ENCODE data around the gene SHROOM3.
"Not testable (repeated sequence)": the region's sequence is repeated elsewhere in the genome, so short reads cannot be mapped to it uniquely, and the experiment has no call there.

GRCh38 chr4:76423159-76423558 is 11.9 kb upstream of the SHROOM3 start:
- not testable (repeated sequence) for TF ChIP-seq CTCF, POLR2AphosphoS5 (IDR thresholded peaks at IDR 0.05)

Measured in esophagus muscularis mucosa (tissue), 3 donors.